WI38 (cell line): ENCODE data around the gene RPL13.

Experiments
- H3K4me3 ChIP-seq: 2 replicates; pipeline ENCODE4 v1.5.1; 2011; ENCODE audit warnings: low read depth, mild to moderate bottlenecking, control low read depth, low read length
- CTCF ChIP-seq: IDR thresholded peaks from 2 replicates; pipeline ENCODE4 v1.5.1; 2012; ENCODE audit warnings: low read depth, mild to moderate bottlenecking, control low read depth, low read length

Gene RPL13

GRCh38 chr16:89545044-89545830 is 15.2 kb upstream of the RPL13 start:
- H3K4me3 ChIP-seq = no peak overlapping the region
- TF ChIP-seq CTCF = no peak

- H3K4me3 ChIP-seq = no peak overlapping the region
- TF ChIP-seq CTCF = no peak
Observed at GRCh38 chr16:89545831-89546574, 14.5 kb upstream of the RPL13 start.

GRCh38 chr16:89546781-89547180 is 13.7 kb upstream of the RPL13 start:
- TF ChIP-seq CTCF = no peak

GRCh38 chr16:89547291-89547690 is 13.2 kb upstream of the RPL13 start:
- no peak for TF ChIP-seq CTCF
- no peak overlapping the region for H3K4me3 ChIP-seq

More at GRCh38 chr16:89546781-89547180, 13.7 kb upstream of the RPL13 start:
- H3K4me3 ChIP-seq = no peak overlapping the region

- H3K4me3 ChIP-seq = no peak overlapping the region
- TF ChIP-seq CTCF = no peak
Observed at GRCh38 chr16:89547860-89548259, 12.6 kb upstream of the RPL13 start.

- H3K4me3 ChIP-seq = no peak overlapping the region
- TF ChIP-seq CTCF = no peak
Observed at GRCh38 chr16:89548344-89549006, 12.0 kb upstream of the RPL13 start.
